ENCODE data around the gene ARG2. TPM values are rescaled to one million over a fixed set of nuclear protein-coding genes. Genes with fewer than 3 reads are reported as not detected.

The ARG2 gene
- polyA plus RNA-seq, 4 donors = 8.5 to 29.7 (median 11.1) TPM

GRCh38 chr14:67674480-67675218 is 54.9 kb downstream of the ARG2 start, which contains the start of gene VTI1B:
Gene VTI1B (minus strand): TSS chr14:67674632. CDS start chr14:67674489, 143 bp downstream.
- DNase-seq (ENCODE audit: low read depth in 4 of 4, low spot score in 2 of 4) = peak; percentile 80 to 91 (median 84)

GRCh38 chr14:67675219-67675582 is 55.5 kb downstream of the ARG2 start:
- DNase-seq (ENCODE audit: low read depth in 4 of 4, low spot score in 2 of 4) = no peak

GRCh38 chr14:67679006-67679405 is 59.3 kb downstream of the ARG2 start:
- no peak for DNase-seq (ENCODE audit: low read depth in 4 of 4, low spot score in 2 of 4)

- no peak for DNase-seq (ENCODE audit: low read depth in 4 of 4, low spot score in 2 of 4)
Observed at GRCh38 chr14:67680121-67680602, 60.4 kb downstream of the ARG2 start.

GRCh38 chr14:67680941-67681340 is 61.2 kb downstream of the ARG2 start:
- no peak for DNase-seq (ENCODE audit: low read depth in 4 of 4, low spot score in 2 of 4)

GRCh38 chr14:67683842-67684241 is 64.1 kb downstream of the ARG2 start:
- no peak for DNase-seq (ENCODE audit: low read depth in 4 of 4, low spot score in 2 of 4)

GRCh38 chr14:67690011-67690410 is 70.3 kb downstream of the ARG2 start:
- no peak for DNase-seq (ENCODE audit: low read depth in 4 of 4, low spot score in 2 of 4)

- DNase-seq (ENCODE audit: low read depth in 4 of 4, low spot score in 2 of 4) = peak in 3 of 4 donors; percentile 26 to 63 (median 54)
Observed at GRCh38 chr14:67694791-67695393, 75.2 kb downstream of the ARG2 start.

GRCh38 chr14:67695394-67695949 is 75.8 kb downstream of the ARG2 start, which contains the start of gene RDH11:
Gene RDH11 (minus strand): TSS chr14:67695764. CDS start chr14:67695703, 61 bp downstream.
- peak; percentile 65 to 85 (median 80) for DNase-seq (ENCODE audit: low read depth in 4 of 4, low spot score in 2 of 4)

- DNase-seq (ENCODE audit: low read depth in 4 of 4, low spot score in 2 of 4) = no peak
Observed at GRCh38 chr14:67697006-67697405, 77.3 kb downstream of the ARG2 start.

GRCh38 chr14:67698179-67698578 is 78.5 kb downstream of the ARG2 start:
- DNase-seq (ENCODE audit: low read depth in 4 of 4, low spot score in 2 of 4) = no peak

Other genes starting within 250 kb of the ARG2 start
- gene PLEK2, start 207.8 kb upstream of the ARG2 start, polyA plus RNA-seq (ENCODE audit: insufficient read length in 4 of 4) = 1 to 10 TPM; 1.1 to 4.0 (median 2.4) TPM
- gene TMEM229B, start 131.2 kb upstream of the ARG2 start, polyA plus RNA-seq (ENCODE audit: insufficient read length in 4 of 4) = 1 to 10 TPM; 1.8 to 3.8 (median 3.3) TPM
- gene PLEKHH1, start 86.6 kb upstream of the ARG2 start, polyA plus RNA-seq (ENCODE audit: insufficient read length in 4 of 4) = 10 to 100 TPM; 30.4 to 85.5 (median 55.2) TPM
- gene PIGH, start 19.7 kb upstream of the ARG2 start, polyA plus RNA-seq (ENCODE audit: insufficient read length in 4 of 4) = 10 to 100 TPM; 35.6 to 48.5 (median 41.6) TPM
- gene VTI1B, start 54.7 kb downstream of the ARG2 start, polyA plus RNA-seq (ENCODE audit: insufficient read length in 4 of 4) = 100 to 1,000 TPM in 2 of 4 donors, 10 to 100 TPM in 2; 99.0 to 130 (median 109) TPM
- gene RDH11, start 75.8 kb downstream of the ARG2 start, polyA plus RNA-seq (ENCODE audit: insufficient read length in 4 of 4) = 100 to 1,000 TPM in 3 of 4 donors, 10 to 100 TPM in 1; 96.0 to 120 (median 104) TPM
- gene RDH12, start 82.0 kb downstream of the ARG2 start, polyA plus RNA-seq (ENCODE audit: insufficient read length in 4 of 4) = 1 to 10 TPM in 1 of 4 donors, under 1 TPM in 3; 0.46 to 1.1 (median 0.62) TPM
- gene ZFYVE26, start 196.7 kb downstream of the ARG2 start, polyA plus RNA-seq (ENCODE audit: insufficient read length in 4 of 4) = 10 to 100 TPM; 14.1 to 19.0 (median 16.4) TPM
- gene RAD51B, start 199.9 kb downstream of the ARG2 start, polyA plus RNA-seq (ENCODE audit: insufficient read length in 4 of 4) = 10 to 100 TPM; 10.6 to 13.2 (median 11.3) TPM